Mesenchymal stem cell (in vitro differentiated cells and primary cell): ENCODE data around the gene FOXL3.

ENCODE experiments used
- DNase-seq: peaks from one replicate; pipeline ENCODE4 v3.0.0-alpha.2; 2013
- H2AFZ ChIP-seq: one replicate; pipeline ENCODE4 v1.6.1; 2013; ENCODE audit warnings: low read depth, mild to moderate bottlenecking, control low read depth, inconsistent platforms, low read length, moderate library complexity
- H2AK5ac ChIP-seq: 2 replicates; pipeline ENCODE4 v1.6.1; 2013; ENCODE audit warnings: low read length, moderate library complexity, mild to moderate bottlenecking, inconsistent platforms; ENCODE audit not compliant: severe bottlenecking
- H2BK120ac ChIP-seq: one replicate; pipeline ENCODE4 v1.6.1; 2013; ENCODE audit warnings: low read depth, mild to moderate bottlenecking, inconsistent platforms, low read length, moderate library complexity
- H2BK12ac ChIP-seq, 2 experiments: one replicate each; pipeline ENCODE4 v1.6.1; 2013; ENCODE audit warnings: inconsistent platforms in 2 of 2, low read length in 2 of 2, mild to moderate bottlenecking in 2 of 2, moderate library complexity in 2 of 2, control low read depth in 1 of 2
- H2BK15ac ChIP-seq: one replicate; pipeline ENCODE4 v1.6.1; 2013; ENCODE audit warnings: mild to moderate bottlenecking, low read depth, inconsistent platforms; ENCODE audit not compliant: poor library complexity, severe bottlenecking
- H2BK5ac ChIP-seq: 2 replicates; pipeline ENCODE4 v1.6.1; 2013; ENCODE audit warnings: low read depth, mild to moderate bottlenecking, low read length, control low read depth, inconsistent platforms; ENCODE audit not compliant: poor library complexity, severe bottlenecking
- H3K14ac ChIP-seq, 2 experiments: one replicate each; pipeline ENCODE4 v1.6.1; 2013; ENCODE audit warnings: inconsistent platforms in 2 of 2, low read length in 2 of 2, control low read depth in 1 of 2, mild to moderate bottlenecking in 1 of 2, moderate library complexity in 1 of 2
- H3K18ac ChIP-seq, 2 experiments: one replicate each; pipeline ENCODE4 v1.6.1; 2013; ENCODE audit warnings: inconsistent platforms in 2 of 2, low read length in 2 of 2, control low read depth in 1 of 2, low read depth in 1 of 2, mild to moderate bottlenecking in 1 of 2
- H3K23ac ChIP-seq, 2 experiments: one replicate each; pipeline ENCODE4 v1.6.1; 2013; ENCODE audit warnings: inconsistent platforms in 2 of 2, low read length in 2 of 2, mild to moderate bottlenecking in 2 of 2, moderate library complexity in 2 of 2, control low read depth in 1 of 2
- H3K27ac ChIP-seq: 2 replicates; pipeline ENCODE4 v1.5.1; 2013; ENCODE audit warnings: mild to moderate bottlenecking, moderate library complexity, low read length, control low read depth, inconsistent platforms; ENCODE audit not compliant: poor library complexity, severe bottlenecking
- H3K27me3 ChIP-seq, 2 experiments: 2 replicates each; pipeline versions ENCODE4 v1.6.1 to v1.7.0; 2013; ENCODE audit warnings: low read length in 2 of 2, mild to moderate bottlenecking in 2 of 2, moderate library complexity in 2 of 2, control low read depth in 1 of 2, inconsistent platforms in 1 of 2; ENCODE audit not compliant: control insufficient read depth in 1 of 2, insufficient read depth in 1 of 2
- H3K36me3 ChIP-seq, 2 experiments: 2 replicates each; pipeline versions ENCODE4 v1.6.1 to v1.7.0; 2013; ENCODE audit warnings: low read length in 2 of 2, control low read depth in 1 of 2, inconsistent platforms in 1 of 2, low read depth in 1 of 2, mild to moderate bottlenecking in 1 of 2; ENCODE audit not compliant: insufficient read depth in 2 of 2, control insufficient read depth in 1 of 2
- H3K4ac ChIP-seq, 2 experiments: one replicate each; pipeline ENCODE4 v1.6.1; 2013; ENCODE audit warnings: inconsistent platforms in 2 of 2, low read length in 2 of 2, mild to moderate bottlenecking in 2 of 2, moderate library complexity in 2 of 2, control low read depth in 1 of 2, low read depth in 1 of 2
- H3K4me1 ChIP-seq: 2 replicates; pipeline ENCODE4 v1.6.1; 2013; ENCODE audit warnings: low read depth, low read length, control low read depth; ENCODE audit not compliant: control insufficient read depth, insufficient read depth
- H3K4me2 ChIP-seq: 2 replicates; pipeline ENCODE4 v1.6.1; 2013; ENCODE audit warnings: low read length, mild to moderate bottlenecking, inconsistent platforms; ENCODE audit not compliant: poor library complexity, severe bottlenecking
- H3K4me3 ChIP-seq, 2 experiments: 2 replicates each; pipeline versions ENCODE4 v1.5.1 to v1.7.0; 2013; ENCODE audit warnings: low read length in 2 of 2, mild to moderate bottlenecking in 2 of 2, control low read depth in 1 of 2, low read depth in 1 of 2; ENCODE audit not compliant: insufficient read depth in 1 of 2
- H3K79me1 ChIP-seq: replicated peaks from 2 replicates; pipeline ENCODE4 v1.6.1; 2013; ENCODE audit warnings: mild to moderate bottlenecking, control low read depth, low read length, inconsistent platforms; ENCODE audit not compliant: poor library complexity, severe bottlenecking
- H3K9ac ChIP-seq: 2 replicates; pipeline ENCODE4 v1.7.0; 2013; ENCODE audit warnings: mild to moderate bottlenecking, low read length, moderate library complexity
- H3K9me3 ChIP-seq: 2 replicates; pipeline ENCODE4 v1.7.0; 2013; ENCODE audit warnings: mild to moderate bottlenecking, low read length; ENCODE audit not compliant: control insufficient read depth
- H4K8ac ChIP-seq: one replicate; pipeline ENCODE4 v1.6.1; 2013; ENCODE audit warnings: inconsistent platforms, mild to moderate bottlenecking, low read length, moderate library complexity
- H4K91ac ChIP-seq: one replicate; pipeline ENCODE4 v1.6.1; 2013; ENCODE audit warnings: mild to moderate bottlenecking, low read length, inconsistent platforms
- WGBS: methylation state at CpG from one replicate; pipeline ENCODE4 v1.1.7; 2013; ENCODE audit warnings: mixed read lengths; 5-methylcytosine and 5-hydroxymethylcytosine counted together

FOXL3 gene

GRCh38 chr7:252981-253380 lies 37.0 kb upstream of the FOXL3 start:
- no peak overlapping the region for H3K9ac ChIP-seq
- no peak overlapping the region for H2BK5ac ChIP-seq
- no peak overlapping the region for H3K4me2 ChIP-seq
- H3K18ac ChIP-seq, result no peak overlapping the region
- H2BK12ac ChIP-seq, result no peak overlapping the region
- no peak overlapping the region for H3K14ac ChIP-seq
- no peak overlapping the region for H2BK120ac ChIP-seq
- H3K27me3 ChIP-seq, result no peaks in the 10 kb centered on the region
- H2BK15ac ChIP-seq, result no peak overlapping the region
- H3K23ac ChIP-seq, result no peak overlapping the region
- H4K91ac ChIP-seq, result no peak overlapping the region
- no peak overlapping the region for H3K27ac ChIP-seq
- H4K8ac ChIP-seq, result no peak overlapping the region
- peaks cover 93 to 97% of the 10 kb centered on the region in 2 experiments for H3K36me3 ChIP-seq
- 91% methylated on average over 22 of the region's 22 CpGs for WGBS
- no peak for DNase-seq
- no peak overlapping the region for H3K4ac ChIP-seq
- no peak overlapping the region for H2AFZ ChIP-seq
- H3K79me1 ChIP-seq, result peaks cover 2% of the 10 kb centered on the region
- H3K9me3 ChIP-seq, result no peaks in the 10 kb centered on the region
- no peaks in the 10 kb centered on the region for H3K4me1 ChIP-seq
- H2AK5ac ChIP-seq, result no peak overlapping the region
- H3K4me3 ChIP-seq, result no peak overlapping the region

DNA sequence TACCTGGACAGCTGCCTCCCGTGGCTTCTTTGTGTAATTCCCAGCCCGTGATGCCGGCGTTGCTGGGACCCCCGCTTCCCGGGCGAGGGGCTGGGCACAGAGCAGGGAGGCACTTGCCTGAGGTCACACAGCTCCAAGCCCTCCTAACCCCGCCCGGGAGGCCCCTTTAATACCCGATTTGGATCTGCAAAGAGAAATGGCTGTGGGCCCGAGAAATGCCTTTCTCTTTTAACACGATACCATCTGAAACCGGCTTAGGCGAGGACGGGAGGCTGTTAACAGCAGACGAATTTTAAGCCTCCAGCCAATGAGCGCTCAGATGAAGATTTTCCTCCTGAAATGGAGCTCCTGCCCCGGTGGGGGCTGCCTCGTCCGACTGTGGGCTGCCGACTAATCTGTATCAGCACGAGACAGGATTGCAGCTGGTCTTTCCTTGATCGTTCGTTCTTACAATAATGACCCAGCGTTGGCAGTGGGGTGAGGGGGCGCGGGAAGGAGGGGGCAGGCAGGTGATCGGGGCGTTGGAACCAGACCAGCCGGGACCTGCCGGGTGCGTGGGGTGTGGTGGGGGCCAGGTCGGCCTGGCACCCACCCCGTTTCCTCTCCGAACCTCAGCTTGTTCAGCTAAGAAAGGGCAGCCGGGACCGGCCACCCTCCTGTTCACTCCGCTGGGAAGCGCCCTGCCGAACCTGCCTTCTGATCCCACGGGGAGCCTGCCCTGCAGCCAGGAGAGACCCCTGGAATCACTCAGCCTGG lies 36.2 kb upstream of the FOXL3 start:
- Histone ChIP-seq H3K4me1 (no peaks in the 10 kb centered on the region), H2BK15ac (no peak overlapping the region), H2AFZ (no peak overlapping the region), H4K8ac (no peak overlapping the region), H3K4me3 (no peak overlapping the region), H3K9ac (no peak overlapping the region), H3K14ac (no peak overlapping the region), H2BK12ac (no peak overlapping the region), H3K36me3 (peaks cover 90 to 100% of the 10 kb centered on the region in 2 experiments), H3K4ac (no peak overlapping the region), H3K23ac (no peak overlapping the region), H2AK5ac (no peak overlapping the region), H2BK5ac (no peak overlapping the region), H3K27me3 (no peaks in the 10 kb centered on the region), H3K4me2 (no peak overlapping the region), H2BK120ac (no peak overlapping the region), H3K79me1 (peaks cover 2% of the 10 kb centered on the region), H4K91ac (no peak overlapping the region), H3K18ac (no peak overlapping the region), H3K9me3 (no peaks in the 10 kb centered on the region), H3K27ac (no peak overlapping the region)
- WGBS, result 95% methylated on average over 38 of the region's 41 CpGs
- no peak for DNase-seq

DNA sequence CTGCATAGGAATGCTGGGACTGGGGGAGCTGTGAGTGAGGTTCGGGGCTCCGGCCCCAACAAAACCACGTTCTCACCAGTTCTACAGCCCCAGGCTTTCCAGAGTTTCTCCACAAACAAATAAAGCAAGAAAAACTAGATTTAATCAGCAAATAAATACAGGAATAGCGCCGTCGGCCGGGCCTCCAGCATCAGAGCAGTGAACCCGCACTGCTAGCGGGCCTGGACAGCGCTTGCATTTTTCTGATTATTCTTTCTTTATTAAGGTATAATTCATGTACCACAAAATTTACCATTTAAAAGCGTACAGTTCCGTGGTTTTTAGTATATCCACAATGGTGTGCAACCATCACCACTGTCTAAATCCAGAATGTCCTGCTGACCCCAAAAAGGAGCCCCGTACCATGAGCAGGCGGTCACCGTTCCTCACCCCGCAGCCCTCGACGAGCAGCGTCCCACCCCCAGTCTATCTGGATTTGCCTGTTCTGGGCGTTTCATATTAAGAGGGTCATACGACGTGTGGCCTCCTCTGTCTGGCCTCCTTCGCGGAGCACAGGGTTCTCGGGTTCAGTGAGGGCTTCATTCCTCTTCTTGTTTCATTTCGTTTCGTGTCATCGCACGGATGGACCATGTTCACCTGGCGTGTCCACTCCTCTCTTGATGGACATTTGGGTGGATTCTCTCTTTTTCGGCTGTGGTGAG lies 35.5 kb upstream of the FOXL3 start:
- no peak overlapping the region for H3K18ac ChIP-seq
- peaks cover 2% of the 10 kb centered on the region for H3K79me1 ChIP-seq
- peaks cover 90 to 100% of the 10 kb centered on the region in 2 experiments for H3K36me3 ChIP-seq
- no peak overlapping the region for H2AK5ac ChIP-seq
- no peak overlapping the region for H2BK12ac ChIP-seq
- H4K91ac ChIP-seq, result no peak overlapping the region
- no peaks in the 10 kb centered on the region for H3K9me3 ChIP-seq
- no peak overlapping the region for H3K27ac ChIP-seq
- no peak overlapping the region for H3K4me3 ChIP-seq
- no peak overlapping the region for H2BK5ac ChIP-seq
- no peak for DNase-seq
- no peak overlapping the region for H4K8ac ChIP-seq
- no peak overlapping the region for H3K4ac ChIP-seq
- no peak overlapping the region for H3K23ac ChIP-seq
- no peak overlapping the region for H3K9ac ChIP-seq
- H3K4me1 ChIP-seq, result no peaks in the 10 kb centered on the region
- no peak overlapping the region for H3K14ac ChIP-seq
- WGBS, result 94% methylated on average over 31 of the region's 31 CpGs
- H2BK15ac ChIP-seq, result no peak overlapping the region
- H2BK120ac ChIP-seq, result no peak overlapping the region
- H3K4me2 ChIP-seq, result no peak overlapping the region
- no peaks in the 10 kb centered on the region for H3K27me3 ChIP-seq
- H2AFZ ChIP-seq, result no peak overlapping the region

DNA sequence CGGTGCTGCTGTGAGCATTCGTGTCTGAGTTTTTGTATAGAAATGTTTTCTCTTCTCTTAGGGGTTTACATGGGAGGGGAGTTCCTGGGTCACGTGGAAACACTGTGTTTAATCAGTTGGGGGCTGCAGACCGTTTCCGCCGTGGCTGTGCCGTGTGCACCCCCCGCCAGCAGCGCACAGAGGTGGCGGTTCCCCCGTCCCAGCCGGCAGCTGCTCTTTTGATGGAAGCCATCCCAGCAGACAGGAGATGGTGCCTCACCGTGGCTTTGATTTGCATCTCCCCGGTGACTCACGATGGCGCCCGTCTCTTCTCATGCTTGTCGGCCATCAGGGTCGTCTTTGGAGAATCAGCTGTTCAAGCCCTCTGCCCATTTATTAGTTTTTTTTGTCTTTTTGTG lies 34.9 kb upstream of the FOXL3 start:
- no peak overlapping the region for H3K27ac ChIP-seq
- no peak overlapping the region for H3K4ac ChIP-seq
- no peak overlapping the region for H3K18ac ChIP-seq
- H3K9me3 ChIP-seq, result peaks cover 2% of the 10 kb centered on the region
- no peak overlapping the region for H3K23ac ChIP-seq
- H4K8ac ChIP-seq, result no peak overlapping the region
- no peak overlapping the region for H4K91ac ChIP-seq
- no peak overlapping the region for H3K9ac ChIP-seq
- no peak overlapping the region for H2BK5ac ChIP-seq
- H2AK5ac ChIP-seq, result no peak overlapping the region
- H3K4me1 ChIP-seq, result no peaks in the 10 kb centered on the region
- no peak for DNase-seq
- H2BK120ac ChIP-seq, result no peak overlapping the region
- no peak overlapping the region for H2BK15ac ChIP-seq
- H2AFZ ChIP-seq, result no peak overlapping the region
- no peak overlapping the region for H3K14ac ChIP-seq
- peaks cover 2% of the 10 kb centered on the region for H3K79me1 ChIP-seq
- no peak overlapping the region for H2BK12ac ChIP-seq
- WGBS, result 94% methylated on average over 18 of the region's 19 CpGs
- no peak overlapping the region for H3K4me2 ChIP-seq
- H3K4me3 ChIP-seq, result no peak overlapping the region
- peaks cover 90 to 100% of the 10 kb centered on the region in 2 experiments for H3K36me3 ChIP-seq
- no peaks in the 10 kb centered on the region for H3K27me3 ChIP-seq
